Measurements from ENCODE around the gene CD44.

GRCh38 chr11:35103366-35104208 lies 35.4 kb upstream of the CD44 start:
- TF ChIP-seq CTCF (conservative IDR thresholded peaks at IDR 0.05; ENCODE audit: low read depth, low read length), result no peak
- no peak for TF ChIP-seq EZH2 (IDR thresholded peaks at IDR 0.05; ENCODE audit: borderline replicate concordance, low read depth, low read length, poor library complexity, severe bottlenecking)

All from A673 (cell line).